Retinal pigment epithelial cell (primary cell): Measurements from ENCODE around the gene ITPKB.

Source experiments
- DNase-seq: peaks from one replicate; pipeline ENCODE4 v3.0.0-alpha.2; 2010; ENCODE audit warnings: low read depth
- H3K4me3 ChIP-seq: 2 replicates; pipeline ENCODE4 v1.5.1; 2011; ENCODE audit warnings: mild to moderate bottlenecking, low read length, control low read depth, moderate library complexity
- CTCF ChIP-seq: conservative IDR thresholded peaks from 2 replicates; pipeline ENCODE4 v1.5.1; 2011; ENCODE audit warnings: low read depth, low read length, control low read depth, inconsistent platforms

Gene ITPKB

GRCh38 chr1:226766565-226766964 is 27.5 kb upstream of the ITPKB start:
- TF ChIP-seq CTCF: no peak
- no peak for DNase-seq
- no peak overlapping the region for H3K4me3 ChIP-seq

GRCh38 chr1:226764533-226764932 is 25.5 kb upstream of the ITPKB start:
- no peak for DNase-seq
- no peak overlapping the region for H3K4me3 ChIP-seq
- TF ChIP-seq CTCF: no peak

- H3K4me3 ChIP-seq: no peak overlapping the region
- no peak for DNase-seq
- no peak for TF ChIP-seq CTCF
These were observed 24.8 kb upstream of the ITPKB start for GRCh38 chr1:226763905-226764264.

GRCh38 chr1:226762988-226763904 is 24.2 kb upstream of the ITPKB start:
- no peak for TF ChIP-seq CTCF
- H3K4me3 ChIP-seq: no peak overlapping the region
- no peak for DNase-seq

GRCh38 chr1:226762055-226762454 is 23.0 kb upstream of the ITPKB start:
- no peak overlapping the region for H3K4me3 ChIP-seq
- TF ChIP-seq CTCF: no peak
- DNase-seq: no peak

- DNase-seq: no peak
- H3K4me3 ChIP-seq: no peak overlapping the region
- no peak for TF ChIP-seq CTCF
These were observed 22.2 kb upstream of the ITPKB start for GRCh38 chr1:226761322-226761721.
